Psoas muscle (tissue), 8 donors: ENCODE measurements around the gene C4orf17. TPM values are rescaled to one million over a fixed set of nuclear protein-coding genes. Genes with fewer than 3 reads are reported as not detected.

Experiments used
- ATAC-seq, 4 donors: fragments of 200-7000 bp; cut with Tn5 transposase; one replicate each; pipeline ENCODE4 v1.9.1; 2020; ENCODE audit warnings: moderate library complexity in 3 of 4, mild to moderate bottlenecking in 2 of 4
- DNase-seq, 2 donors: peaks; one replicate each; pipeline ENCODE4 v3.0.0-alpha.2; 2020
- H3K27ac ChIP-seq: fragments of 200-600 bp; one replicate; pipeline ENCODE4 v1.8.0; 2022
- H3K27me3 ChIP-seq, 3 donors: fragments of 200-600 bp in 1 of 3; one replicate each; pipeline versions ENCODE4 v1.6.1 to v1.8.0; 2013 to 2022; ENCODE audit warnings: low read length in 2 of 3, mild to moderate bottlenecking in 2 of 3, moderate library complexity in 1 of 3; ENCODE audit not compliant: insufficient read depth in 3 of 3
- H3K36me3 ChIP-seq, 2 donors: fragments of 200-600 bp in 1 of 2; one replicate each; pipeline versions ENCODE4 v1.6.1 to v1.8.0; 2013 to 2022; ENCODE audit warnings: low read depth in 1 of 2, mild to moderate bottlenecking in 1 of 2, moderate library complexity in 1 of 2; ENCODE audit not compliant: insufficient read depth in 1 of 2
- H3K4me1 ChIP-seq: fragments of 200-600 bp; one replicate; pipeline ENCODE4 v1.8.0; 2022
- H3K4me3 ChIP-seq: fragments of 200-600 bp; one replicate; pipeline ENCODE4 v1.8.0; 2022; ENCODE audit warnings: mild to moderate bottlenecking
- H3K9me3 ChIP-seq: fragments of 200-600 bp; one replicate; pipeline ENCODE4 v1.8.0; 2022
- CTCF ChIP-seq: fragments of 200-600 bp; IDR thresholded peaks from one replicate; pipeline ENCODE4 v1.8.0; 2022; ENCODE audit warnings: antibody characterized with exemption
- WGBS, 3 donors: extraction: QIAGEN DNeasy Blood & Tissue Kit; methylation state at CpG; one replicate each; pipeline versions ENCODE4 v1.1.6 to v1.1.7; 2013; 5-methylcytosine and 5-hydroxymethylcytosine counted together
- intact Hi-C, 2 donors: fragments of 100-400 bp; cut with DNase I; formaldehyde crosslinking; loops; one replicate each; pipeline versions ENCODE4 v1.11.0 to v1.14.2; 2022
- polyA plus RNA-seq, 3 donors: library from polyadenylated mRNA; stranded (reverse); fragments of 200-250 nt; gene quantifications; one replicate each; pipeline ENCODE4 v1.2.3, GENCODE V29; 2013
- total RNA-seq, 4 donors: library from RNA; stranded (reverse); fragmentation: NEBNext Ultra II Directional in 2 of 4; extraction: Animal tissue kit (Norgen Biotek cat#: 25700) in 2 of 4; gene quantifications; one replicate each; pipeline versions ENCODE4 v1.2.1 to v1.2.4, GENCODE V29; 2021 to 2023
- donor health status: healthy with polysubstance abuse.
- donor health status: DM: no; HTN: no; CAD: no; lungs with moderate emphysema.
- donor health status: Bipolar disorder and iron deficiency.
- donor health status: healthy.
- donor health status: DM: yes; HTN: yes; CAD: no.
- donor health status: DM: no; HTN: no; CAD: no.
- donor health status: DM: no; HTN: no; CAD: no.
- donor health status: DM: yes; HTN: yes; CAD: no.

C4orf17 gene
- total and polyA plus RNA-seq, 7 donors: not detected

GRCh38 chr4:99506781-99507180 is 4.0 kb upstream of the C4orf17 start:
- no peak overlapping the region for H3K27ac ChIP-seq
- H3K9me3 ChIP-seq: no peaks in the 10 kb centered on the region
- no peaks in the 10 kb centered on the region for H3K4me1 ChIP-seq
- no peaks in the 10 kb centered on the region for H3K36me3 ChIP-seq
- no peak for DNase-seq
- TF ChIP-seq CTCF: no peak
- 53 to 56% (median 54%) methylated on average over 2 of the region's 2 CpGs for WGBS, 3 donors
- H3K4me3 ChIP-seq: no peak overlapping the region
- no peak for ATAC-seq
- H3K27me3 ChIP-seq: no peaks in the 10 kb centered on the region
- intact Hi-C loops: no loop called here

- Histone ChIP-seq H3K9me3 (no peaks in the 10 kb centered on the region), H3K4me1 (no peaks in the 10 kb centered on the region), H3K4me3 (no peak overlapping the region), H3K36me3 (no peaks in the 10 kb centered on the region), H3K27me3 (no peaks in the 10 kb centered on the region), H3K27ac (no peak overlapping the region)
- intact Hi-C loops: no loop called here
- no peak for TF ChIP-seq CTCF
- ATAC-seq: no peak
- WGBS, 3 donors: 87 to 100% (median 89%) methylated on average over 1 of the region's 1 CpG
- no peak for DNase-seq
Observed at GRCh38 chr4:99507349-99507748, 3.5 kb upstream of the C4orf17 start.

GRCh38 chr4:99507762-99508161 is 3.1 kb upstream of the C4orf17 start:
- TF ChIP-seq CTCF: no peak
- Histone ChIP-seq H3K27me3 (no peaks in the 10 kb centered on the region), H3K27ac (no peak overlapping the region), H3K4me1 (no peaks in the 10 kb centered on the region), H3K9me3 (no peaks in the 10 kb centered on the region), H3K4me3 (no peak overlapping the region), H3K36me3 (no peaks in the 10 kb centered on the region)
- DNase-seq (no peak), ATAC-seq (no peak)
- intact Hi-C loops: no loop called here

- Histone ChIP-seq H3K36me3 (no peaks in the 10 kb centered on the region), H3K4me1 (no peaks in the 10 kb centered on the region), H3K27ac (no peak overlapping the region), H3K27me3 (no peaks in the 10 kb centered on the region), H3K4me3 (no peak overlapping the region), H3K9me3 (no peaks in the 10 kb centered on the region)
- intact Hi-C loops: no loop called here
- no peak for ATAC-seq
- no peak for TF ChIP-seq CTCF
- no peak for DNase-seq
- WGBS, 3 donors: 68 to 77% (median 73%) methylated on average over 6 of the region's 6 CpGs
Observed at GRCh38 chr4:99518601-99519295, 7.9 kb downstream of the C4orf17 start.

- Histone ChIP-seq H3K9me3 (no peaks in the 10 kb centered on the region), H3K27me3 (no peaks in the 10 kb centered on the region), H3K27ac (no peak overlapping the region), H3K36me3 (no peaks in the 10 kb centered on the region), H3K4me1 (no peaks in the 10 kb centered on the region), H3K4me3 (no peak overlapping the region)
- TF ChIP-seq CTCF: no peak
- DNase-seq (no peak), ATAC-seq (no peak)
- intact Hi-C loops: no loop called here
Observed at GRCh38 chr4:99529228-99529627, 18.4 kb downstream of the C4orf17 start.
